ENCODE results near the gene MT1F.
"Not testable (repeated sequence)": the region's sequence is repeated elsewhere in the genome, so short reads cannot be mapped to it uniquely, and the experiment has no call there.

- TF ChIP-seq JUNB (CRISPR knock-in tag; conservative IDR thresholded peaks at IDR 0.05); ZNF655 (CRISPR knock-in tag; IDR thresholded peaks at IDR 0.05); CTCF (IDR thresholded peaks at IDR 0.05 in 2 of 3, conservative IDR thresholded peaks at IDR 0.05 in 1 of 3; ENCODE audit: insufficient read depth in 2 of 3, low read depth in 1 of 3, low read length in 3 of 3); SMARCC2 (IDR thresholded peaks at IDR 0.05; ENCODE audit: low read depth): not testable (repeated sequence)
Measured at GRCh38 chr16:56674570-56674969, 16.8 kb downstream of the MT1F start.
